Subcutaneous abdominal adipose tissue (tissue), 5 donors: ENCODE measurements around the gene MRAS.

ENCODE experiments used
- H3K27ac ChIP-seq: one replicate; pipeline ENCODE4 v1.7.0; 2013; ENCODE audit warnings: low read depth, mild to moderate bottlenecking, inconsistent platforms, low read length, moderate library complexity
- H3K27me3 ChIP-seq, 5 donors: one replicate each; pipeline ENCODE4 v1.7.0; 2013; ENCODE audit warnings: low read length in 5 of 5, inconsistent platforms in 1 of 5; ENCODE audit not compliant: control insufficient read depth in 5 of 5, insufficient read depth in 4 of 5
- H3K36me3 ChIP-seq, 5 donors: one replicate each; pipeline ENCODE4 v1.7.0; 2013; ENCODE audit warnings: low read length in 5 of 5; ENCODE audit not compliant: control insufficient read depth in 5 of 5, insufficient read depth in 5 of 5
- H3K4me1 ChIP-seq, 5 donors: one replicate each; pipeline ENCODE4 v1.7.0; 2013; ENCODE audit warnings: low read length in 5 of 5, mild to moderate bottlenecking in 3 of 5, moderate library complexity in 1 of 5; ENCODE audit not compliant: control insufficient read depth in 5 of 5, insufficient read depth in 5 of 5
- H3K4me3 ChIP-seq, 5 donors: one replicate each; pipeline ENCODE4 v1.7.0; 2013; ENCODE audit warnings: low read length in 5 of 5, low read depth in 1 of 5
- H3K9ac ChIP-seq, 5 donors: one replicate each; pipeline ENCODE4 v1.7.0; 2013; ENCODE audit warnings: low read length in 5 of 5, mild to moderate bottlenecking in 4 of 5, moderate library complexity in 3 of 5
- H3K9me3 ChIP-seq, 5 donors: one replicate each; pipeline ENCODE4 v1.7.0; 2013; ENCODE audit warnings: low read length in 5 of 5; ENCODE audit not compliant: control insufficient read depth in 5 of 5
- donor health status: healthy.
- donor health status: healthy.
- donor health status: healthy.
- donor health status: healthy.
- donor health status: healthy.

Gene MRAS

DNA sequence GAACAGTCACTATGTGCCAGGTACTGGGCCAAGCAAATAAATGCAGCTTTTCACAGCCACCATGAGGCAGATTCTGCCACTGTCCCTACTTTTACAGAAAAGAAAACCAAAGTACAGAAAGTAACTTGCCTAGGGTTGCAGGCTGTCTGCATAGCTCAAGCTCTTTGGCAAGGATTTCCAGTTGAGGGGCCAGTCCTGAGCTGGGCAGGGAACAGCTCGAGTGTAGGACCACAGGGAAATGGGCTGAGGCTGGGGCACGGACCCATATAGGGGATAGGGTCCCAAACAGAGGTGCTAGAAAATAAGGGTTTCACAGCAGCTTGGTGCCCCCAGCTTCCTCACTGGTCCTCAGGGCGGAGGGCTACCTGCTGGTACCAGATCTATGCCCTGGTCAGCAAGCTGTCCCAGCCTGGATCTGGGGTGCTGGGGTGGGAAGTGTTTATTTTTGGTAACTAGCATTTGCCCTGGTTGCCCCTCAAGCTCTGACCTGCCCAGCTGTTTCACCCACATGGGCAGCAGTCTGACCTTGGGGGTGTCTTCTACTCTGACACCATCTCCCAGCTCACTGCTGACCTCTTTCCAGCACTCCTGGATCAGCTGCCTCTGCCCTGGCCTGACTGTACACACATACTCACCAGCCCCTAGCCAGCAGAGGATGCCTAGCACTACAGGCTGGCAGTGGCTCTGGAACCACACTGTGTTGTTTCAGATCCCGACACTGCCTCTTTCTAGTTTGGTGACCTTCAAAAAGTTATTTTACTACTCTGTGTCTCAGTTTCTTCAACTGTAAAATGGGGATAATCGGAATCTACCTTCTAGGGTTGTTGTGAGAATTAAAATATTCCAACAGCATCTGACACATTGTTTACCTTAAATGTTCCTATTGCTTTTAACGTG is 16.2 kb downstream of the MRAS start:
- H3K9me3 ChIP-seq: no peaks in the 10 kb centered on the region
- H3K4me1 ChIP-seq: peaks cover 23 to 95% (median 79%) of the 10 kb centered on the region in 5 donors
- H3K27me3 ChIP-seq: no peaks in the 10 kb centered on the region
- peak overlapping the region; percentile 29 for H3K27ac ChIP-seq
- peaks cover 0 to 5% (median 0%) of the 10 kb centered on the region in 5 donors for H3K36me3 ChIP-seq
- no peak overlapping the region for H3K4me3 ChIP-seq
- H3K9ac ChIP-seq: no peak overlapping the region

DNA sequence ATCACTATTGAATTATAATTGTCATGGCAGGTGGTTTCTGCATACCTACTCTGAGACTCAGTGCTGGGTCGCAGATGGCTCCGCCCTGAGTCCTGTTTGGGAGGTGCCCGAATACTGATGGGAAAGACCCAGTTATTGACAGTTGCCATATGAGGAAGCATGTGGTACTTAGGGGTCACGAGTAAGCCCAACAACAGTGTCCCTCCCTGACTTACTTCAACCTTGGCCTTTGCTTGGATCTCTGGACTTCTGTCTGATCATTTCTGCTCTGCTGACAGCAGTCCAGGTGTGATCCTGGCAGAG is 16.8 kb downstream of the MRAS start:
- Histone ChIP-seq H3K4me1 (peaks cover 19 to 94% (median 75%) of the 10 kb centered on the region in 5 donors), H3K9ac (no peak overlapping the region), H3K4me3 (no peak overlapping the region), H3K27me3 (no peaks in the 10 kb centered on the region), H3K36me3 (peaks cover 0 to 5% (median 0%) of the 10 kb centered on the region in 5 donors), H3K27ac (peak overlapping the region; percentile 29), H3K9me3 (no peaks in the 10 kb centered on the region)

DNA sequence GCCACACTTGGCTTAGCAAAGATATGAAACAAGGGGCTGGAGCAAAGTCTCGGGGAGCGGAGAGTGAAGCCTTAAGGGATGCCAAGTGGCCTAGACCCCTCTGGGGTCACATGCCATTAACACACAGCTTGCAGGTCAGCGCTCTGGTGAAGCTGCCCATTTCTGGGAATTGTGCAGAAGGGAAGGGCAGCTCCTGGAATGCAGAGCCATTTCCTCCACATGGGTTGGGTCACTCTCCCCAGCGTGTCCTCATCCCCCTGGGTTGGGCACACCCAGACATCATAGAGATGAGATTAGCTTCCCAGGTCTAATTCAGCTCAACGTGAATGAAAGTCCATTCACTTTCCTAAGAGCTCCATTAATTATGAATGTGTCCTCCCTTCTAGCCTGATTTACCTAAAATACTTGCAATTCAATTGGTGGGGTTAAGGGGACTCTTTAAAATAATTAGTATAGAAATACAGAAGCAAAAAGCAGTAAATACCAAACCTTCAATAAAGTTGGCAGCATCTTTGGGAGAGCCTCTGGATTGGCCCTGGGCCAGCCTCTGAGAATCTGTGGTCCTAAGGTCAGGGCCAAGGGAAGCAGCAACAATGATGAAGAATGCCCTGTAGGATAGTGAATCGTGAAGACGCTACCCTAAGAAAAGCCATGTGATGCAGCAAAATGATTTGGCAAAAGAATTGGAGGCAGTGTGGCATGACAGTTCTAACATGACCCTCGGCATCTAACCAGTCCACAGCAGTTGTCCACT is 17.8 kb downstream of the MRAS start:
- peak overlapping the region in 1 of 5 donors; percentile 4 for H3K9ac ChIP-seq
- no peaks in the 10 kb centered on the region for H3K9me3 ChIP-seq
- H3K27me3 ChIP-seq: no peaks in the 10 kb centered on the region
- peaks cover 17 to 93% (median 75%) of the 10 kb centered on the region in 5 donors for H3K4me1 ChIP-seq
- H3K36me3 ChIP-seq: peaks cover 0 to 5% (median 0%) of the 10 kb centered on the region in 5 donors
- H3K4me3 ChIP-seq: no peak overlapping the region
- no peak overlapping the region for H3K27ac ChIP-seq

DNA sequence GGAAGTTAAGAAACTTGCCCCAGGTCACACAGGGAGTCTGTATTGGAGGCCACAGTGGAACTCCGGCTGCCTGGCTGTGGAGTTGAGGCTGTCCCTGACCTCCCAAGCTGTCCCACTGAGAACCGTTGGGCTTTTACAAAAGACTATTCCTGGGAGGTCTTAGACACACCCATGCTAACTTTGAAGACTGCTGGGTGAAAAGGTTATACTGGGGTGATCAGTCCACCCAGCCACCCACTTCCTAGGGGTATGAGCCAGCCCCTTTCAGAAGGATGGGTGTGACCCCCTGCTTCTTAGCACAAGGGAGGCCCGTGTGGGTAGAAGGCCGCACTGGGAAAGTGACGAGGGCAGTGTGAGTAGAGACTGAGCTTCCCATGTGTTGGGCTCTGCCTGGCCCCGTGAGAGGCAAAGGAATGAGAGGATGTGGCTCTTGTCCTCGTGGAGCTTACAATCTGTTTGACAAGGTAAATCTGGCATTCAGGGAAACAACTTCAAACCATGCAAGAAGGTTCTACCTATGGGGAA is 19.0 kb downstream of the MRAS start:
- Histone ChIP-seq H3K4me3 (no peak overlapping the region), H3K36me3 (peaks cover 0 to 5% (median 0%) of the 10 kb centered on the region in 5 donors), H3K9me3 (no peaks in the 10 kb centered on the region), H3K27ac (peak overlapping the region; percentile 79), H3K27me3 (no peaks in the 10 kb centered on the region), H3K9ac (peak overlapping the region in 2 of 5 donors; percentile 14 to 17), H3K4me1 (peaks cover 17 to 93% (median 75%) of the 10 kb centered on the region in 5 donors)

DNA sequence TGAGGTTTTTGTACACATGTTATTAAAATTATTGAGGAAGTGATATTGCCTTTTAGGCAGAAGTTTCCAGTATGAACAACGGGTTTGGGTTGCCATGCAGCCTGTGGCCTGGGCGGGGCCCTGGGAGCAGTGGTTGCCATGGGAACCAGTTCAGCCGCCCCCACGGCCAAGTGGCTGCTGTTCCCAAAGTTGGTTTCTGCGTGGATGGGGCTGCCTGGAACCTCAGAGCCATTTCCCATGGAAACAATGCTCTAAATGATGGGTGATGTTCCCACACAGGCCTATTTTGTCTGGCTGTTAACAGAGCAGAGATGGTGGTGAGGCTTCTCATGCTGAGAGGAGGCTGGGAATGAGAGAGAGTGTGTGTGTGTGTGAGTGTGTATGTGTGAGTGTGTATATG is 19.5 kb downstream of the MRAS start:
- Histone ChIP-seq H3K27ac (peak overlapping the region; percentile 79), H3K4me3 (no peak overlapping the region), H3K4me1 (peaks cover 17 to 90% (median 71%) of the 10 kb centered on the region in 5 donors), H3K27me3 (no peaks in the 10 kb centered on the region), H3K36me3 (peaks cover 0 to 5% (median under 1%) of the 10 kb centered on the region in 5 donors), H3K9me3 (no peaks in the 10 kb centered on the region), H3K9ac (peak overlapping the region in 1 of 5 donors; percentile 17)

DNA sequence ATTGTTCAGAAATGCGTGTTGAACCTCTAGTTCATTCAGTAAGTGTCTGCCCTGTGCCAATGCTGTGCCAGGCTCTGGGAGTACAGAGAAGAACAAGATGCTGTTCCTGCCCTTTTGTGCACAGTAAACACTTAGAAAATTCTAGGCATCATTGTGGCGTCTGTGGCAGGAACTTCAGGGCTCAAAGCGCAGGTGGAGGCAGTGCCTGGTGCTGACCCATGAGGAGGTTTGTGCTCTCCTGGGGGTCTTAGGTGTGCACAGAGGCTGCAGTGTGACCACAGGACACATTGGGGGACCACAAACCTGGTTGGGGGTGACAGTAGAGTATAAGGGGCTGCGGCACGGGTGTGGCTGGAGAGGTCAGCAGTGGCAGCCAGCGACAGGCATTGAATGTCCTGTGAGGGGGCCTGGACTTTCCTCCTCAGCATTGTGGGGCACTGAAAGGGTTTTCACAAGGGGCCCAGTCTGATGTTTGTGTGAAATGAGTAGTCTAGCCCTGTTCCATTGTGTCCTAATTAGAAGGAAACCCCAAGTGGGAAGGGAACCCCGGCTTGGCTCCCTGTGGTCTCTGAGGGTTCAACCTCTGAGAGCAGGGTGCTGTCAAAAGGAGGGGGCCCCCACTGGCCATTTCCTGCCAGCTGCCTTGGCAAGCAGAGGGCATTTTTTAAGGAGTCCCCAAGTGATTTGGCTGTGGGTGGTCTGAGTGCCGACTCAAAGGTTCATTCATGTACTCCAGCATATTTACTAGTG is 20.9 kb downstream of the MRAS start:
- Histone ChIP-seq H3K4me3 (no peak overlapping the region), H3K27ac (peak overlapping the region; percentile 79), H3K9me3 (no peaks in the 10 kb centered on the region), H3K9ac (peak overlapping the region in 1 of 5 donors; percentile 29), H3K36me3 (peaks cover 0 to 9% (median 5%) of the 10 kb centered on the region in 5 donors), H3K27me3 (no peaks in the 10 kb centered on the region), H3K4me1 (peaks cover 17 to 78% (median 68%) of the 10 kb centered on the region in 5 donors)

DNA sequence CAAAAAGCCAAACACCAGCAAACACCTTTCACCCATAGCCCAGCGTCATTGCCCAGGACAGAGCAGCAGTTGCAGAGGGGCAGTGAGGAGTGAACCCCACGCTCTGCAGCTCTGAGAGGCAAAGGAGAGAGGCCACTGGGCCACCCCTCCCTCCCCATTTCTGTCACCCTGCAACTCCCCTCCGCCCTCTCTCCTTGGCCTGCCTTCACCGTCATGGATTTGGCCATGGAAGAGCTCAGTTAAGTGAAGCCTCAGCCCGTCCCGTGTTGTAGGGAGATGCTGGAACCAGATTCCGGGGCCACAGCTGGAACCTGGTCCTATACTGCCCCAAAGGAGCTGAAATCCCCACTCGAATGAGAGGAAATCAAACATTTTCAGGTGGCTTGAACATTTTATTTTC is 21.9 kb downstream of the MRAS start:
- no peaks in the 10 kb centered on the region for H3K27me3 ChIP-seq
- H3K4me3 ChIP-seq: no peak overlapping the region
- no peaks in the 10 kb centered on the region for H3K9me3 ChIP-seq
- peaks cover 17 to 70% (median 58%) of the 10 kb centered on the region in 5 donors for H3K4me1 ChIP-seq
- peaks cover 3 to 17% (median 5%) of the 10 kb centered on the region in 5 donors for H3K36me3 ChIP-seq
- no peak overlapping the region for H3K9ac ChIP-seq
- H3K27ac ChIP-seq: peak overlapping the region; percentile 79

DNA sequence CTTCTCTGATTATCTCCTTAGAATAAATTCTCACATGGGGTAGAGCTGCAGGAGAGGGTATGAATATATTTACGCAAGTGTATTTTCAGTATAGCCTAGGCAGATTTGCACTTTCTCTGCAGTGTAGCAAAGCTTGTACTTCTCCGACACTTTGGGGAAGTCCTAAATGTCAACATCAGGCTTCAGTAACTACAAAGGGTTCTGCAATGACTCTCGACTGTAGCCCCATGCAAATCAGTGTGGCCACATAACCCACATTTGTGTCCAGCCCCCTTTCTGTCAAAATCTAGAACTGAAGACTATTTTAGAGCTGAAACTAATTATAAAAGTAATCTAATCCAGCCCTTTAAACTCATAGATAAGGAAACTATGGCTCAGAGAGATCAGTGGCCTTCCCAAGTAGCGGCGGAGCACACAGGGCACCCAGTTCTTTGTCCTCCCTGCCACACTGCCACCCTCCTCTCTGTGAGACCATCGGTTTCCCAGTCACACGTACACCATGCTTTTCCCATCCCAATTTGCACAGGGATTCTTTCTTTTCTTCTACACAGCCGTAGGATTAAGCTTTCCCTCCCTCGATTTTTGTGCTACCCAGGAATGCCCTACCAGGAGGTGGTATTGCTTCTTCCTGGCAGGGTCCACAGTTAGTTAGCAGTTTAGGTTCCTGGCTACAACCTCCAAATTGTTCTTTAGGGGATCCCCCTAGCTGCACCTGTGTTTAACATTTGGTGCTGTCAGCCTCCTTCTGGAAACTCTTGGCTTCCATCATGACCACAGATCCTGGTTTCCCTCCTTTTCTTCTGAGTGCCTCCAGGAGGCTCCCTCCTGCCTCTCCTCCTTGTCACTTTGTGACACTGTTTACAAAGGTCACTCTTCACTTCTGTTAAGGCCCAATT is 22.9 kb downstream of the MRAS start:
- Histone ChIP-seq H3K9me3 (no peaks in the 10 kb centered on the region), H3K9ac (peak overlapping the region in 1 of 5 donors; percentile 8), H3K4me1 (peaks cover 14 to 64% (median 53%) of the 10 kb centered on the region in 5 donors), H3K27ac (peak overlapping the region; percentile 79), H3K36me3 (peaks cover 3 to 20% (median 7%) of the 10 kb centered on the region in 5 donors), H3K27me3 (no peaks in the 10 kb centered on the region), H3K4me3 (no peak overlapping the region)
